ENCODE data around the gene ERGIC1.
A peak's percentile ranks its signal among the peaks of the same experiment; 100 is the strongest.

The ERGIC1 gene

GRCh38 chr5:172791286-172791685 is 42.8 kb upstream of the ERGIC1 start:
- no peaks in the 10 kb centered on the region for H3K79me1 ChIP-seq (ENCODE audit: low read depth, low read length)
- H2AFZ ChIP-seq (ENCODE audit: low read length), result no peak overlapping the region
- no peak overlapping the region for H3K23ac ChIP-seq (ENCODE audit: low read depth, low read length, poor library complexity)
- H3K9me3 ChIP-seq (replicated peaks in 1 of 2; ENCODE audit: control insufficient read depth in 2 of 2, insufficient read depth in 1 of 2, low read depth in 1 of 2, low read length in 2 of 2), result no peaks in the 10 kb centered on the region
- no peak overlapping the region for H2BK5ac ChIP-seq (ENCODE audit: low read length)
- no peak overlapping the region for H3K27ac ChIP-seq (replicated peaks; ENCODE audit: low read length)
- H4K91ac ChIP-seq (ENCODE audit: low read depth, low read length, poor library complexity), result no peak overlapping the region
- H3K14ac ChIP-seq (ENCODE audit: low read length), result peak overlapping the region; percentile 41
- H3K9ac ChIP-seq (ENCODE audit: low read depth, low read length, poor library complexity), result no peak overlapping the region
- no CpG with 5 or more reads among the region's 6 CpGs for WGBS, 2 donors (ENCODE audit: extremely low coverage in 2 of 2, insufficient read length in 2 of 2, insufficient replicate concordance in 1 of 2)
- peak overlapping the region; percentile 12 for H3K18ac ChIP-seq (ENCODE audit: low read length)
- H2AK5ac ChIP-seq (ENCODE audit: low read depth, low read length), result peak overlapping the region; percentile 59
- H3K4me1 ChIP-seq (ENCODE audit: control insufficient read depth in 2 of 2, insufficient read depth in 1 of 2, low read depth in 1 of 2, low read length in 2 of 2), result peaks cover 12 to 20% of the 10 kb centered on the region in 2 donors
- no peak overlapping the region for H2BK12ac ChIP-seq (ENCODE audit: low read length)
- no peak overlapping the region for H2BK120ac ChIP-seq (ENCODE audit: low read depth, low read length)
- H3K4me3 ChIP-seq (ENCODE audit: low read length in 2 of 2), result no peak overlapping the region
- no peak overlapping the region for H4K8ac ChIP-seq (ENCODE audit: low read depth, low read length)
- H3K4me2 ChIP-seq (ENCODE audit: insufficient read depth, low read length, poor library complexity, severe bottlenecking), result no peak overlapping the region
- H2BK15ac ChIP-seq (ENCODE audit: low read length), result no peak overlapping the region
- no peak overlapping the region for H3K4ac ChIP-seq (ENCODE audit: low read length)
- H3K36me3 ChIP-seq (replicated peaks in 1 of 2; ENCODE audit: control insufficient read depth in 2 of 2, insufficient read depth in 2 of 2, low read length in 2 of 2), result no peaks in the 10 kb centered on the region
- H3K27me3 ChIP-seq (ENCODE audit: control insufficient read depth in 3 of 3, insufficient read depth in 3 of 3, low read depth in 1 of 3, low read length in 3 of 3), result no peaks in the 10 kb centered on the region
- no peak for DNase-seq (ENCODE audit: low spot score)

GRCh38 chr5:172791726-172792445 is 42.2 kb upstream of the ERGIC1 start:
- no peaks in the 10 kb centered on the region for H3K27me3 ChIP-seq (ENCODE audit: control insufficient read depth in 3 of 3, insufficient read depth in 3 of 3, low read depth in 1 of 3, low read length in 3 of 3)
- peak overlapping the region; percentile 59 for H2AK5ac ChIP-seq (ENCODE audit: low read depth, low read length)
- no peaks in the 10 kb centered on the region for H3K9me3 ChIP-seq (replicated peaks in 1 of 2; ENCODE audit: control insufficient read depth in 2 of 2, insufficient read depth in 1 of 2, low read depth in 1 of 2, low read length in 2 of 2)

GRCh38 chr5:172792701-172793570 is 41.1 kb upstream of the ERGIC1 start:
- H3K79me1 ChIP-seq (ENCODE audit: low read depth, low read length), result no peaks in the 10 kb centered on the region
- no peak overlapping the region for H3K9ac ChIP-seq (ENCODE audit: low read depth, low read length, poor library complexity)
- H3K18ac ChIP-seq (ENCODE audit: low read length), result no peak overlapping the region
- WGBS, 2 donors (ENCODE audit: extremely low coverage in 2 of 2, insufficient read length in 2 of 2, insufficient replicate concordance in 1 of 2), result no CpG with 5 or more reads among the region's 13 CpGs
- no peak for DNase-seq (ENCODE audit: low spot score)
- H3K23ac ChIP-seq (ENCODE audit: low read depth, low read length, poor library complexity), result no peak overlapping the region
- no peak overlapping the region for H2BK12ac ChIP-seq (ENCODE audit: low read length)
- H2BK120ac ChIP-seq (ENCODE audit: low read depth, low read length), result no peak overlapping the region
- no peak overlapping the region for H4K91ac ChIP-seq (ENCODE audit: low read depth, low read length, poor library complexity)
- no peak overlapping the region for H3K4me3 ChIP-seq (ENCODE audit: low read length in 2 of 2)
- no peak overlapping the region for H3K14ac ChIP-seq (ENCODE audit: low read length)
- H2BK15ac ChIP-seq (ENCODE audit: low read length), result no peak overlapping the region
- no peaks in the 10 kb centered on the region for H3K27me3 ChIP-seq (ENCODE audit: control insufficient read depth in 3 of 3, insufficient read depth in 3 of 3, low read depth in 1 of 3, low read length in 3 of 3)
- H4K8ac ChIP-seq (ENCODE audit: low read depth, low read length), result no peak overlapping the region
- no peak overlapping the region for H3K27ac ChIP-seq (replicated peaks; ENCODE audit: low read length)
- no peaks in the 10 kb centered on the region for H3K36me3 ChIP-seq (replicated peaks in 1 of 2; ENCODE audit: control insufficient read depth in 2 of 2, insufficient read depth in 2 of 2, low read length in 2 of 2)
- no peaks in the 10 kb centered on the region for H3K9me3 ChIP-seq (replicated peaks in 1 of 2; ENCODE audit: control insufficient read depth in 2 of 2, insufficient read depth in 1 of 2, low read depth in 1 of 2, low read length in 2 of 2)
- no peak overlapping the region for H2AFZ ChIP-seq (ENCODE audit: low read length)
- H3K4ac ChIP-seq (ENCODE audit: low read length), result no peak overlapping the region
- no peak overlapping the region for H3K4me2 ChIP-seq (ENCODE audit: insufficient read depth, low read length, poor library complexity, severe bottlenecking)
- no peak overlapping the region for H2BK5ac ChIP-seq (ENCODE audit: low read length)
- H2AK5ac ChIP-seq (ENCODE audit: low read depth, low read length), result no peak overlapping the region
- H3K4me1 ChIP-seq (ENCODE audit: control insufficient read depth in 2 of 2, insufficient read depth in 1 of 2, low read depth in 1 of 2, low read length in 2 of 2), result peaks cover 12 to 20% of the 10 kb centered on the region in 2 donors

More at GRCh38 chr5:172791726-172792445, 42.2 kb upstream of the ERGIC1 start:
- H2BK120ac ChIP-seq (ENCODE audit: low read depth, low read length), result no peak overlapping the region
- no peak overlapping the region for H3K4me2 ChIP-seq (ENCODE audit: insufficient read depth, low read length, poor library complexity, severe bottlenecking)
- no CpG with 5 or more reads among the region's 10 CpGs for WGBS, 2 donors (ENCODE audit: extremely low coverage in 2 of 2, insufficient read length in 2 of 2, insufficient replicate concordance in 1 of 2)
- H3K23ac ChIP-seq (ENCODE audit: low read depth, low read length, poor library complexity), result no peak overlapping the region
- H2AFZ ChIP-seq (ENCODE audit: low read length), result no peak overlapping the region
- H3K14ac ChIP-seq (ENCODE audit: low read length), result no peak overlapping the region
- H3K27ac ChIP-seq (replicated peaks; ENCODE audit: low read length), result no peak overlapping the region
- DNase-seq (ENCODE audit: low spot score), result no peak
- no peaks in the 10 kb centered on the region for H3K36me3 ChIP-seq (replicated peaks in 1 of 2; ENCODE audit: control insufficient read depth in 2 of 2, insufficient read depth in 2 of 2, low read length in 2 of 2)
- no peak overlapping the region for H2BK5ac ChIP-seq (ENCODE audit: low read length)
- H2BK12ac ChIP-seq (ENCODE audit: low read length), result no peak overlapping the region
- no peak overlapping the region for H2BK15ac ChIP-seq (ENCODE audit: low read length)
- H3K4me3 ChIP-seq (ENCODE audit: low read length in 2 of 2), result peak overlapping the region in 1 of 2 donors; percentile 32
- H3K4me1 ChIP-seq (ENCODE audit: control insufficient read depth in 2 of 2, insufficient read depth in 1 of 2, low read depth in 1 of 2, low read length in 2 of 2), result peaks cover 12 to 20% of the 10 kb centered on the region in 2 donors
- H4K91ac ChIP-seq (ENCODE audit: low read depth, low read length, poor library complexity), result no peak overlapping the region
- H3K4ac ChIP-seq (ENCODE audit: low read length), result no peak overlapping the region
- H3K9ac ChIP-seq (ENCODE audit: low read depth, low read length, poor library complexity), result no peak overlapping the region
- H4K8ac ChIP-seq (ENCODE audit: low read depth, low read length), result no peak overlapping the region
- no peaks in the 10 kb centered on the region for H3K79me1 ChIP-seq (ENCODE audit: low read depth, low read length)
- H3K18ac ChIP-seq (ENCODE audit: low read length), result peak overlapping the region; percentile 12
